ENCODE results near the gene LCN12. TPM values are rescaled to one million over a fixed set of nuclear protein-coding genes. Genes with fewer than 3 reads are reported as not detected.

The LCN12 gene
- 10 to 100 TPM; 13.1 to 18.8 (median 15.9) TPM for polyA plus RNA-seq (ENCODE audit: insufficient read length in 3 of 3)

- DNase-seq (ENCODE audit: low read depth in 3 of 3, low spot score in 2 of 3) = no peak
These were observed at the start of gene LCN12 for GRCh38 chr9:136951541-136952320. Gene LCN12, plus strand, starts transcription at chr9:136952273. Its CDS starts 55 bp downstream, at chr9:136952328.

GRCh38 chr9:136903041-136903554 is 49.0 kb upstream of the LCN12 start:
- DNase-seq (ENCODE audit: low read depth in 3 of 3, low spot score in 2 of 3) = no peak

GRCh38 chr9:136906266-136906665 is 45.8 kb upstream of the LCN12 start:
- no peak for DNase-seq (ENCODE audit: low read depth in 3 of 3, low spot score in 2 of 3)

- DNase-seq (ENCODE audit: low read depth in 3 of 3, low spot score in 2 of 3) = no peak
These were observed 44.8 kb upstream of the LCN12 start for GRCh38 chr9:136907011-136907914.

- no peak for DNase-seq (ENCODE audit: low read depth in 3 of 3, low spot score in 2 of 3)
These were observed 41.7 kb upstream of the LCN12 start for GRCh38 chr9:136910197-136910900.

GRCh38 chr9:136910901-136911245 is 41.2 kb upstream of the LCN12 start:
- DNase-seq (ENCODE audit: low read depth in 3 of 3, low spot score in 2 of 3) = no peak

- DNase-seq (ENCODE audit: low read depth in 3 of 3, low spot score in 2 of 3) = no peak
These were observed 38.2 kb upstream of the LCN12 start for GRCh38 chr9:136913701-136914438.

- DNase-seq (ENCODE audit: low read depth in 3 of 3, low spot score in 2 of 3) = no peak
These were observed 36.3 kb upstream of the LCN12 start for GRCh38 chr9:136915632-136916329.

GRCh38 chr9:136916330-136917184 is 35.5 kb upstream of the LCN12 start:
- DNase-seq (ENCODE audit: low read depth in 3 of 3, low spot score in 2 of 3) = no peak

GRCh38 chr9:136917902-136918301 is 34.2 kb upstream of the LCN12 start:
- DNase-seq (ENCODE audit: low read depth in 3 of 3, low spot score in 2 of 3) = no peak

GRCh38 chr9:136920069-136920468 is 32.0 kb upstream of the LCN12 start:
- no peak for DNase-seq (ENCODE audit: low read depth in 3 of 3, low spot score in 2 of 3)

- DNase-seq (ENCODE audit: low read depth in 3 of 3, low spot score in 2 of 3) = no peak
These were observed 31.3 kb upstream of the LCN12 start for GRCh38 chr9:136920734-136921231.

- DNase-seq (ENCODE audit: low read depth in 3 of 3, low spot score in 2 of 3) = no peak
These were observed 30.8 kb upstream of the LCN12 start for GRCh38 chr9:136921307-136921706.

GRCh38 chr9:136921718-136922117 is 30.4 kb upstream of the LCN12 start:
- DNase-seq (ENCODE audit: low read depth in 3 of 3, low spot score in 2 of 3) = no peak

GRCh38 chr9:136922540-136922939 is 29.5 kb upstream of the LCN12 start:
- no peak for DNase-seq (ENCODE audit: low read depth in 3 of 3, low spot score in 2 of 3)

GRCh38 chr9:136923881-136924280 is 28.2 kb upstream of the LCN12 start:
- no peak for DNase-seq (ENCODE audit: low read depth in 3 of 3, low spot score in 2 of 3)

GRCh38 chr9:136925414-136926153 is 26.5 kb upstream of the LCN12 start:
- no peak for DNase-seq (ENCODE audit: low read depth in 3 of 3, low spot score in 2 of 3)

Data from right renal cortex interstitium (tissue), 3 donors.